Medulla oblongata (tissue), 1 donor: ENCODE results near the gene MAS1L.

Experiments
- DNase-seq: peaks from one replicate; pipeline ENCODE4 v3.0.0-alpha.2; 2015; ENCODE audit errors: extremely low spot score

The MAS1L gene

GRCh38 chr6:29487660-29488059 lies at the start of gene MAS1L:
TSS of gene MAS1L (minus strand) at chr6:29487956. CDS start at chr6:29487902, 54 bp downstream.
- no peak for DNase-seq

DNA sequence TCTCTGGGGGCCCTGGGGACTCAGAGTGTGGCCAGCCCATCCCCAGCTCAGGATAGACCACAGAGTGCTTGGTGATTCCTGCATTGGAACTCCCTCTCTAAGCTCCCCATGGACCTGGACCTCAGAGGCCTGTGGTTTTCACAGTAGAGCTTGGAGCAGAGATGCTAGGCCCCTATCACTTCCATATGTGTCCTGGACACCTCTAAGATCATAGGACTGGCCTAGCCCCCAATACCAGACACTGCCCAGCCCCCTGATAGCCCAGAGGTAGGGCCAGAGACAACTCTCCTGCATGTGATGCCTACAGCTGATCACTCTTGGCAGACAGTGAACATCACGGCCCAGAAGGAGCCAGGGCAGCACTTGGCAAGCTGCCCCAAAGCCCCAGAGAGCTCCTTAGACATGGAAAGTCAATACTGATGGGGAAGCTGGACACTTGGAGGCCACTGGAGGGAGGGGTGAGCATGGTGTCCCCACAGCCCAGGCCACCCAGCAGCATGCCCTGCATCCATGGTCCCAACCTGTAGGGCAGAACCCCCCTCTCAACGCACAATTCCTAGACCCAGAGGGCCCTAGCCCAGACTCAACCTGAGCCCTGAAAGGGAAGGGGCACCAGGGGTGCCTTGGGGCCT lies 44.7 kb upstream of the MAS1L start:
- DNase-seq, result no peak

GRCh38 chr6:29531668-29532067 lies 43.9 kb upstream of the MAS1L start:
- DNase-seq, result no peak

- DNase-seq, result no peak
Observed at GRCh38 chr6:29530671-29531310, 43.0 kb upstream of the MAS1L start.

DNA sequence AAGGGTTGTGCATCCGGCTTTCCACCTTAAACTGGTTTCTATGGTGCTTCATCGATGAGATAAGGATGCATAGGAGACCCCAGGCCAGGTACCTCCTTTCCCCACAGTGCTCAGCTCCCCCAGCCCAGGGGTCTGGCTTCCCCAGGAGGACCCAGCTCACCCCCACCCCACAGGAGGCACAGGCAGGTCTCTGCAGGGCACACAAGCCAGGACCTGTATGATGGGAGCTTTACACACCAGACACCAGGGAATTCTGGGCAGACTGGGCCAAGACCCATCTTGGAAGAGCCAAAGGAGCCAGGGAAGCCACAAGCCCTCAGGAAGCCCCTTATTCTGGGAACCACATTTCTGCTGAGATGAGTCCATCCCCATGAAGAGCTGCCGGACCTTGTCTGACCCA lies 42.2 kb upstream of the MAS1L start:
- DNase-seq, result no peak

GRCh38 chr6:29528988-29529560 lies 41.3 kb upstream of the MAS1L start:
- DNase-seq, result no peak

DNA sequence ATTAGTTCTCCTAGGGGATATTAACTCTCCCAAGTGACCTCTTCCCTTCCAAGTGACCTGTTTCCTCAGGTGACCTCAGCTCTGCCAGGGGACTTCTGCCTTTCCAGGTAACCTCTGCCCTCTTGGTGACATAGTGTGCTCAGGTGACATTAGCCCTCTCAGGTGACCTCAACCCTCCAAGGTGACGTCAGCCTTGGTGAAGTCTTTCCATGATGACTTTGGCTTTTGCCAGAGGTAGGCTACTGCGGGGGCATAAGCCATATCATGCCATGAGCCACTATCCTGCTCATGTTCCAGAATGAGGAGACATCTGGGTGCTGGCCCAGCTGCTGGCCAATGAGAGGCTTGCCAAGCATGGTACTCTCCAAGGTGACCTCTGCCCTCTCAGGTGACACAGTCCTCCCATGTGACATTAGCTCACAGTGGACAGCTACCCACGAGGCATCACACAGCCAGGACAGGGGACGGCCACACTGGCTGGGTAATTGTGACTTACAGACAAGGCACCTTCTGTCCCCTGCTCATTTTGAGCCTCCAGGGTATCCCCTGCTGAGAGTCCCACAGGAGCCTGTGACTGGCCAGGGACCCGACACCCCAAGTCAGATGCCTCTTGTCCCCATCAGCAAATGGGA lies 40.7 kb upstream of the MAS1L start:
- DNase-seq, result no peak

GRCh38 chr6:29527564-29527963 lies 39.8 kb upstream of the MAS1L start:
- no peak for DNase-seq

GRCh38 chr6:29527126-29527525 lies 39.4 kb upstream of the MAS1L start:
- no peak for DNase-seq

GRCh38 chr6:29525311-29525639 lies 37.5 kb upstream of the MAS1L start:
- no peak for DNase-seq

DNA sequence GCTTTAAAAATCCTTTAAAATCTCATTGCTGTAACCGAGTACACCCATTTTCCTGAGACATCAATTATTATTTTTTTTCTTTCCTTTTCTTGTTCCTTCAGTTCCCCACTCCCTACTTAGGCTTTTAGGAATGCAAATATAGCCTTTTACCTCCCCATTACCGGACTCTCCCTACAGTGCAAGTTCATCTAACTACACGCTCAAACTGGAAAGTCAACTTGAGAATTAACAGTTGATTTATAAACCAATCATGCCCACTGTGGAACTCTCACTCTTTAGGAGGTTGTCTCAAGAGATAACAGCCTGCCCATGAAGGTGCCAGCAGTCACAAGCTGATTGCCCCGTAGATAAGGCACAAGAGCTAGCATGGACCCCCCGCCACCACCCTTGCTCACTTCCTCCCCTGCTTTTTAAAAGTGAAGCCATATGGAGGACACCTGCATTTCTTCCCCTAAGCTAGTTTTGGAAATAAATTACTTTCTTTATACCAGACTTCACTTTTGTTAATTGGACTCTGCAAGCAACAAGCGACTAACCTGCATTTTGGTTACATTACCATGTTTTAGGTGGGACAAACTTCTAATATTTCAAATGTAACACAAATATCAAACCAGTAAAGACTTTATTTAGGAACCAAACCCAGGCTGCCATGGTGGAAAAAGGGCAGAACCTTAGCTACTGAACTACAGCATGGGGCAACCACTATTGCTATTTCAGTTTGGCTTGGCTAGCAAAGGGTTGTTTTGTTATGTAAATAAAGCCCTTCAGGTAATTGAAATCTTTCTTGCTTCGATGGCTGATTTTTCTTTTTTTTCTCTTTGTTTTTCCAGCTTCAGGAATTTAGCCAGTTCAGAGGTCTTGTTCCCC lies 36.9 kb upstream of the MAS1L start:
- DNase-seq, result no peak

GRCh38 chr6:29524044-29524443 lies 36.3 kb upstream of the MAS1L start:
- no peak for DNase-seq

DNA sequence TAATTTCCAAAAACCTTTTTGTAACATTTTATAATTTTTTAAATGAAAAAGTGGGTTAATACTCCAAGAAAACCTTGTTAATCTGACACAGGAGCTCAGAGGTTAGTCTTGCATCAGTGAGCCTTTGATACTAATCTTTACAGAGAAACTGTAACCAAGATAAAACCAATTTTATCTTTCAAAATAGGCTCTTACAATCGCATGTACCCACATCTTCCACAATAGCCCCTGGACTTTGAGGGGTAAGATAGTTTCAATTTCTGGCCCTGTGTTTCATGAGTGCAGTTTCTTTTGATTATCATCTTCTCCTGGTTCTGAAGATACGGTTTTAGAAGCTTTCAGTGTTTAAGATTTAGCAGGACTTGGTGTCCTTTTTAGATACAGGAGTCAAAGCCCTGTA lies 34.5 kb upstream of the MAS1L start:
- no peak for DNase-seq

DNA sequence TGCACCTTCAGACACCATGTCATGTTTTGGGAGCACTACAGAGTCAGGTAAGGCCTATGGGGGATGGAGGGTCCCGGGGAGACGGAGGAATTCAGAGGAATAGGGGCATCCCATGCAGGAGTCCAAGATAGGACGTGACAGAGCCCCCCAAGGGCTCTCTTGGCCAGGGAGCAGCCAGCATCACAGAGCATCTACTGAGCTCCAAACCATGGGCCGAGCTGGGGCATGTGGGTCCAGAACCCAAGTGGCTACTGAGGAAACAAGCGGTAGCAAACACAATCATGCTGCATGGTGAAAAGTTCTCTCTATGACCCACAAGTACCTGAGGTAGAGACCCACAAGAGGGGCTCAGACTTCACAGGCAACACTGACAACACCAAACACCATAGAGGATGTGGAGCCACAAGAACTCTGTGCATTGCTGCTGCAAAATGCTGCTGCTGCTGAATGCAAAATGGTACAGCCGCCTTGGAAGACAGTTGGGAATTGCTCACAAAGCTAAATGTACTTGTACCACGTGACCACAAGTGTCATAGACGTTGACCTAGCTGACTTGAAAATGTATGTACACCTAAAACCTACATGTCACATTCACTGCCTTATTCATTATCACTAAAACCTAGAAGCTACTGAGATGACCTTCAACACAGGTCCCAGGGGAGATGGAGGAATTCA lies 33.4 kb upstream of the MAS1L start:
- no peak for DNase-seq

GRCh38 chr6:29520232-29520631 lies 32.5 kb upstream of the MAS1L start:
- DNase-seq, result no peak

- no peak for DNase-seq
Observed at GRCh38 chr6:29519291-29520010, 31.7 kb upstream of the MAS1L start.

- DNase-seq, result no peak
Observed at GRCh38 chr6:29517728-29518440, 30.1 kb upstream of the MAS1L start.

GRCh38 chr6:29517245-29517644 lies 29.5 kb upstream of the MAS1L start:
- DNase-seq, result no peak

GRCh38 chr6:29516108-29516507 lies 28.4 kb upstream of the MAS1L start:
- no peak for DNase-seq

- DNase-seq, result no peak
Observed at GRCh38 chr6:29510746-29511300, 23.1 kb upstream of the MAS1L start.
